Stimulated activated CD8-positive, alpha-beta memory T cell treated with anti-CD3 and anti-CD28 coated beads, Interleukin-4, amount 100 ng/mL, for 24 hours (primary cell): ENCODE data around the gene MAP3K13.
"Not testable (repeated sequence)": the region's sequence is repeated elsewhere in the genome, so short reads cannot be mapped to it uniquely, and the experiment has no call there.

Experiments
- DNase-seq: peaks from one replicate; pipeline ENCODE4 v3.0.0-alpha.2; 2020; ENCODE audit warnings: low read depth

MAP3K13 gene

GRCh38 chr3:185341616-185342458 is 21.1 kb upstream of the MAP3K13 start:
- DNase-seq: no peak

GRCh38 chr3:185342459-185343174 is 20.3 kb upstream of the MAP3K13 start:
- DNase-seq: no peak

- DNase-seq: no peak
Measured at GRCh38 chr3:185347399-185347798, 15.5 kb upstream of the MAP3K13 start.

GRCh38 chr3:185350841-185351240 is 12.1 kb upstream of the MAP3K13 start:
- no peak for DNase-seq

DNA sequence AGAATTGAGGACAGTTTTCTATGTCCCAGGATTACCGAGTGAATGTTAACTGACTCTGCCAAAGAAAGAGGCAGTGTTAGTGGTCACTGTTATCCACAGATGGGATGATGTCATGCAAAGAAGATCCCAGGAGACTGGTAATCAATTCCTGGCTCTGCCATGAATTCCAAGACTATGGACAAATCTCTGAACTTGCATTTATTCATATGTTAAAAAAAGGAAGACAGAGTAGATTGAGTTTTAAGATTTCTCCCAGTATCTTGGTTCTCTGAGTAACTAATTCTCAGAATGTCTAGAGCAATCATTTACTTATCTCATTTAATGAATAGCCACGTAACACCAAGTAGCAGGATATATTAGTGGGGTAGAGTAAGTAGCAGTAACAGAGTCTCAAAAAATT is 11.5 kb upstream of the MAP3K13 start:
- no peak for DNase-seq

DNA sequence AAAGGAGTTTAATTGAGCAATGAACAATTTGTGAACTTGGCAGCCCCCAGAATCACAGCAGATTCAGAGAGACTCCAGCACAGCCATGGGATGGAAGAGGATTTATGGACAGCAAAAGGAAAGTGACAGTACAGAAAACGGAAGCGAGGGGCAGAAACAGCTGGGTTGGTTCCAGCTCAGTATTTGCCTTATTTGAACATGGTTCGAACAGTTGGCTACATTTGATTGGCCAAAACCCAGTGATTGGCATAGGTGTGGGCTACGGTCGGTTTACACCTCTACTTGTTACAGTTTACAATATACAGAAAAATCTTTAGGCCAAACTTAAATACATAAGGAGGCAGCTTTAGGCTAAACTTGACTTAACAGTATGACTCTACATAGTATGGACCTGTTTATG is 9.7 kb upstream of the MAP3K13 start:
- DNase-seq: no peak

DNA sequence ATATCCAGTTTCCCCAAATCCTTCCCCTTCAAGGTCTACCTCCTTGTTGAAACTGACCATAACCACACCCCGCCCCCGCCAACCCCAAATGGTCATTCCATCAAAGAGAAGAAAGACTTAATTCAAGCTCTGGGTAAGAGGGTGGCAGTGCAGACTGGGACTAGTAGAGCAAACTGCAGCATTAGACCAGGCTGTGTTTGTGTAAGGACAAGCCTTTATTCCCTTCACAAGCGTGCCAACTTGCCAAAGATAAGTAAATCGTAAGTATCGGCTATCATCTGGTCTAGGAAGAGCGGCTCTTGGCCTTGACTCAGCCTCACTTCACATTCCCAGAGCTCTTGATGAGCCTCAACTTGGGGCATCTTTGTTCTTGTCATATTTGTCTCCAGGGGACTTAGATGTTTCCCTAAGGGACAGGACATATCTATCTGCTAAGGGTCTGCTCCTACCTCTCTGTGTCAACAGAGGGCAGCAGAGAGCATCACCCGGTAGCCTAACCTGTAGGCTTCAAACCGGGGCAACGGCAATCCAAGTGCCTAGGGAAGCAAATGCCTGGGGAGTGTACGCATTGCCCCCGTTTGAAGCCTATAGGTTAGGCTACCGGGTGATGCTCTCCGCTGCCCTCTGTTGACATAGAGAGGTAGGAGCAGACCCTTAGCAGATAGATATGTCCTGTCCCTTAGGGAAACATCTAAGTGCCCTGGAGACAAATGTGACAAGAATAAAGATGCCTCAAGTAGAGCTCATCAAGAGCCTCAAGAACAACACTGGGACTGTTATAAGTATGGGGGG is 8.9 kb upstream of the MAP3K13 start:
- peak; percentile 48 for DNase-seq

DNA sequence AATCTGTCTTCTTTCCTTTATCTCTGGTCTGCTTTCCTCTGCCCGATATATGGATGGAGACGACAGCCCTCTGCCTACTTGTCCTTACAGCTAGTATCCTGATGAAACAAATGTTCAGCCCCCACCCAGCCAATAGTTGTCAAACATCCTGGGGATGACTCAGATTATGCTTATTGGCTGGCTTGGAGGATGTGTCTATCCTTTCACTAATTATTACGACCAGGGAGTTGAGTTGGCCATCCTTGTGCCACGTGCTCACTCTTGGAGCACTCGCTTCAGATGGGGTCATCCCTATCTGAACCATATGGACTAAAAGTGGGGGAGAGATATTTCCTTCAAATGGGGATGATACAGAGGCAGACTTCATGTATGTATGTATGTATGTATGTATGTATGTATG is 6.4 kb upstream of the MAP3K13 start:
- no peak for DNase-seq

DNA sequence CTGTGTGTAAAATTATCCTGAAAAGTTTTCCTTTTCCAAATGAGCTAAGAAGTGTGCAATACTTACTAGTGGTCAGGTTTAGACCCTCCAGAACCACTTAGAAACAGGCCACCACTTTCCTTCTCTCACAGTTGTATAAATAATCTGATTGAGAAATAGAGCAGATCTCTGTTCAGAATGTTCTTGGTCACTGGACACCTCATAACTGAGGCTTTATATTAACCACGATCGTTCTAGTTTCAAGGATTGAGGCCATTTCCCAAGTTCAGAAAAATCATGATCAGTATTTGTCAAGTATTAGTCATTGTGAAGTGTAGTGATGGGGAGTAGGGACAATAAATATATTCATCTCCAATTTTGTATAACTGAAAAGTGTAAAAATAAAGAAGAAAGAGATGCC is 1.0 kb upstream of the MAP3K13 start:
- no peak for DNase-seq

DNA sequence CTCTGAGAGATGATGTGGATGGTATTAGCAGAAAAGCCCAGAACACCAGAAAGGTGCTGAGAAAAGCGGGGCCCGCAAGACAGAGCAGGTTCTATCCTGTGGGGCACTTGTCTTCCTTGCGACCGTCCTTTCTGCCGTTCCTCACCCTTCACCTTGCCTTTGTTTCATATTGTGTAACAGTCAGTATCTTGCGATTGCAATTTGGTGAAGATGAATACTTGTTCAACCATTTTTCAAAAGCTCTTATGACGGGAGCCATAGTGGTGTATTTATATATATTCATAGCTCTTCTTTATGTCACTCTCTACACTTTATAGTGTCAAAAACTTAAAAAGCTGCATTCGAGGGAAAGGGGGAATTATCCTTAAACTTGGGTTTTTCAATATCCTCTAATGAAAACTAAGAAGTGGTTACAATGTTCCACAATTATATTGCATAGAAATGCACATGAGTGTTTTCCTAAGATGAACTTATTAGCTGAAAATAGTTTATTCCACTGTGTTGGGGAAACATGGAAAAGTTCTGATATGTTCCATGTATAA is 797 bp downstream of the MAP3K13 start:
- no peak for DNase-seq

DNA sequence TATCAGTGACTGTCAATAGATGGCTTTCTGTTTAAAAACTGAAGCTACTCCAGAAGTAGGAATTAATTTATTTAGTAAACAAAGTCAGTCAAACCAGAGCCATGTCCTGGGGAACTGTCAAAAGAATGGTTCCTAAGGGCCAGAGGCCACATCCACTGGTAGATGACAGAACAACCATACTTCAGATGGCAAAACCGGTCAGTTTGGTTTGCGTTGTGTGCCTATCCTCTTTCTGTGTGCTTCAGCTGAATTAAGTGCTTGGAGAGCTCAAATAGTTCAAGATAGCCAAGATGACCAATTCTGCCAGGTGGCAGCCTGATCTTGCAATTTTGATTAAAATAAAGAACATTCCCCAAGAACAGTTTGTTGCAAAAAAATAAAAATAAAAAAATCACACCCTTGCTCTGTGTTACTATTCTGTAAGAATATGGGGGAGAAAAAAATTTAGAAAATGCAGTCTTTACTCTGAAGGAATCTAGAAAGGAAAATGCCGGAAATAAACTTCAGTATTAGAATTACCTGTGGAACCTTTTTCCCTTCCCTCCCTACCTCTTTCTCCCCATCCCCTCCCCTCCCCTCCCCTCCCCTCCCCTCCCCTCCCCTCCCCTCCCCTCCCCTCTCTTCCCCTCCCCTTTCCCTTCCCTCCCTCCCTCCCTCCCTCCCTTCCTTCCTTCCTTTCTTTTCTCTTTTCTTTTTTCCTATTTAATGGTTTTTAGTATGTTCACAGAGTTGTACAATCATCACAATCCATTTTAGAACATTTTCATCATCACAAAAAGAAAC is 2.5 kb downstream of the MAP3K13 start:
- no peak for DNase-seq

DNA sequence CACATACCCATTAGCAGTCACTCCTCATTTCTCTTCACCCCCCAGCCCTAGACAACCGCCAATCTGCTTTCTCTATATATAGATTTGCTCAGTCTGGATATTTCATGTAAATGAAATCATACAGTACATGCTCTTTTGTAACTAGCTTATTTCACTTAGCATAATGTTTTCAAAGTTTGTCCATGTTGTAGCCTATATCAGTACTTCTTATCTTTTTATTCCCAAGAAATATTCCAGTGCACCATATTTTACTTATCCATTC is 3.1 kb downstream of the MAP3K13 start:
- no peak for DNase-seq

GRCh38 chr3:185366913-185367312 is 4.0 kb downstream of the MAP3K13 start:
- no peak for DNase-seq

- DNase-seq: not testable (repeated sequence)
Measured at GRCh38 chr3:185370349-185370748, 7.4 kb downstream of the MAP3K13 start.

DNA sequence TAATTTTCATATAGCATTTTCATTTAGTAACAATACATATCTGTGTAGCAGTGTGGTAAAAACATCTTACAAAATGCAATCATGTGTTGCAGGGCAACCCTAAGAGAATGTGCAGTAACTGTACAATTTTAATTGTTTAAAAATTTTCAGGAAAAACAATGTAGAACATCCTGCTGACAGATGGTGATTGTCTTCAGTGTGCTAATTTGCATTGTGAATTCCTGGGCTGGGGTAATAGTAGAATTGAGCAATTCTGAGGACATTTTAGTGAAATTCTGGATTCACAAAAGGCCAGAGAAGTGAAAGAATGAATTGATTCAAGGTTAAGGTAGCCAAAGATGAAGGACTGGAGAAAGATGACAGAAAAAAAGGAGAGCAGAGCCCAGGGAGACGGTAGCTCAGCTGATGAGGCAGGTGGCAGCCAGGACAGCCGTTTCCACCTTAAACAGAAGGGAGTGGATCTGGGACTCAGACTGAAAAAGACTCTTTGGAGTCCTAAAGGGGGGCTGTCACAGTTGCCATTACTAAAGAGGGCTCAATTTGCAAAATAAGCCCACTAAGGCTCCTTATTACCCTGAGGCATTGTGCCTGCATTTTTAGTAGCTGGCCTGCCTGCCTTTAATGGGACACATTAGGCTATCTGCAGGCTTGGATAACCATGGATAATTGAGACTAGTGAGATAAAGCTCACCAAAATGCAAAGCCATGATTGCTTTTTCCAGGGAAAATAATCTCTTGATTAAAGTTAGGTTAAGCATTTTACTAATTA is 8.6 kb downstream of the MAP3K13 start:
- DNase-seq: no peak

- no peak for DNase-seq
Measured at GRCh38 chr3:185381320-185382058, 18.6 kb downstream of the MAP3K13 start.

- no peak for DNase-seq
Measured at GRCh38 chr3:185382154-185382553, 19.2 kb downstream of the MAP3K13 start.

DNA sequence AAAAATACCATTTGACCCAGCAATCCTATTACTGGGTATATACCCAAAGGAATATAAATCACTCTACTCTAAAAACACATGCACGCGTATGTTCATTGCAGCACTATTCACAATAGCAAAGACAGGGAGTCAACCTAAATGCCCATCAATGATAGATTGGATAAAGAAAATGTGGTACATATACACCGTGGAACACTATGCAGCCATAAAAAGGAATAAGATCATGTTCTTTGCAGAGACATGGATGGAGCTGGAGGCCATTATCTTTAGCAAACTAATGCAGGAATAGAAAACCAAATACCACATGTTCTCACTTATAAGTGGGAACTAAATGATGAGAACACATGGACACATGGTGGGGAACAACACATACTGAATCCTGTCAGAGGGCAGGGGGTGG is 23.6 kb downstream of the MAP3K13 start:
- not testable (repeated sequence) for DNase-seq

DNA sequence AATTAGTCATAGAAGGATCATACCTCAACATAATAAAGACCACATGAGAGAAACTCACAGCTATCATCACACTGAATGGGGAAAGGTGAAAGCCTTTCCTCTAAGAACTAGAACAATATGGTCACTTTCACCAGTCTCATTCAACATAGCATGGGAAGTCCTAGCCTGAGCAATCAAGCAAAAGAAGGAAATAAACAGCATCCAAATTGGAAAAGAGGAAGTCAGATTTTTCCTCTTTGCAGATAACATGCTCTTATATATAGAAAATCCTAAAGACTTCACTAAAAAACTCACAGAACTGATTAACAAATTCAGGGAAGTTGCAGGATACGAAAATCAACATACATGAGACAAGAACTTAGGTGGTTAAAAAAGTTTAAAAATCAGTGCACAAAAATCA is 24.7 kb downstream of the MAP3K13 start:
- no peak for DNase-seq

DNA sequence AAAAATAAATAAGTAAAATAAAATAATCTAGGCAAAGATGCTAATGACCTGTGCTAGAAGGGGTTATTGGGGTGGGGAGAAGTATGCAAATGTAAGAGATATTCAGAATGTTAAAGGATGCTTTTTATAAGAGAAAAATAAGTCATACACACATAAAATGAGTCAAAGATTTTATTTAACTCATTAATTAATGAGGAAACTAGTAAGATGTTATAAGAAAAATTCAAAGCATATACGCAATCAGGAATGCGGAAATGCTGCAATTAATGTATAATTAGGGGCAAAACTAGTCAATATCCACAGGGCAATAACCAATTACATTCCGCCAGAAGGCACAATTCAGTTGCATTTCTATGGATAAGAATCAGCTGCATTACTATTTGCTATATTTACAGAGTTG is 30.1 kb downstream of the MAP3K13 start:
- DNase-seq: no peak
